WTC11 (cell line): Measurements from ENCODE around the gene DHRSX.

Experiments used
- ATF6 ChIP-seq: sonication (generic); formaldehyde crosslinking; IDR thresholded peaks from 2 replicates; pipeline ENCODE4 v1.8.1; 2023; ENCODE audit warnings: mild to moderate bottlenecking, missing genetic modification reagents
- CTCF ChIP-seq: fragments of 200-600 bp; IDR thresholded peaks from 2 replicates; pipeline ENCODE4 v1.8.0; 2022; ENCODE audit warnings: antibody characterized with exemption
- E2F4 ChIP-seq: sonication (generic); formaldehyde crosslinking; IDR thresholded peaks from 2 replicates; pipeline ENCODE4 v1.8.1; 2022; ENCODE audit warnings: low read depth, mild to moderate bottlenecking, moderate library complexity, missing genetic modification reagents, borderline replicate concordance
- ESRRA ChIP-seq: sonication (generic); formaldehyde crosslinking; IDR thresholded peaks from 2 replicates; pipeline ENCODE4 v1.8.1; 2022; ENCODE audit warnings: mild to moderate bottlenecking, missing genetic modification reagents, borderline replicate concordance
- ETV6 ChIP-seq: sonication (generic); formaldehyde crosslinking; IDR thresholded peaks from 2 replicates; pipeline ENCODE4 v1.8.1; 2022; ENCODE audit warnings: mild to moderate bottlenecking, missing genetic modification reagents
- HMGXB4 ChIP-seq: sonication (generic); formaldehyde crosslinking; IDR thresholded peaks from 2 replicates; pipeline ENCODE4 v1.8.1; 2023; ENCODE audit warnings: mild to moderate bottlenecking, moderate library complexity, missing genetic modification reagents
- USF1 ChIP-seq: sonication (generic); formaldehyde crosslinking; IDR thresholded peaks from 2 replicates; pipeline ENCODE4 v1.8.0; 2022; ENCODE audit warnings: mild to moderate bottlenecking, missing genetic modification reagents
- ZMAT4 ChIP-seq: fragments of 250-450 bp; sonication (Bioruptor Pico); IDR thresholded peaks from 2 replicates; pipeline ENCODE4 v1.9.0; 2021; ENCODE audit warnings: mild to moderate bottlenecking
- ZNF281 ChIP-seq: sonication (generic); formaldehyde crosslinking; IDR thresholded peaks from 2 replicates; pipeline ENCODE4 v1.8.0; 2023; ENCODE audit warnings: mild to moderate bottlenecking, missing genetic modification reagents

- TF ChIP-seq CTCF: no peak
- no peak for TF ChIP-seq ZMAT4 (CRISPR knock-in tag)
- TF ChIP-seq ATF6 (CRISPR knock-in tag): no peak
- no peak for TF ChIP-seq ESRRA (CRISPR knock-in tag)
- TF ChIP-seq ETV6: no peak
- no peak for TF ChIP-seq ZNF281 (CRISPR knock-in tag)
- TF ChIP-seq HMGXB4 (CRISPR knock-in tag): no peak
- TF ChIP-seq USF1 (CRISPR knock-in tag): no peak
- no peak for TF ChIP-seq E2F4 (CRISPR knock-in tag)
These were observed 131.6 kb downstream of the DHRSX start for GRCh38 chrX:2369206-2369605.
